ENCODE results near the gene TMEM185A. TPM values are rescaled to one million over a fixed set of nuclear protein-coding genes. Genes with fewer than 3 reads are reported as not detected.
"Not testable (repeated sequence)": the region's sequence is repeated elsewhere in the genome, so short reads cannot be mapped to it uniquely, and the experiment has no call there.

Gene TMEM185A
- total and polyA plus RNA-seq, 5 donors, result 43.0 to 86.0 (median 62.2) TPM

DNA sequence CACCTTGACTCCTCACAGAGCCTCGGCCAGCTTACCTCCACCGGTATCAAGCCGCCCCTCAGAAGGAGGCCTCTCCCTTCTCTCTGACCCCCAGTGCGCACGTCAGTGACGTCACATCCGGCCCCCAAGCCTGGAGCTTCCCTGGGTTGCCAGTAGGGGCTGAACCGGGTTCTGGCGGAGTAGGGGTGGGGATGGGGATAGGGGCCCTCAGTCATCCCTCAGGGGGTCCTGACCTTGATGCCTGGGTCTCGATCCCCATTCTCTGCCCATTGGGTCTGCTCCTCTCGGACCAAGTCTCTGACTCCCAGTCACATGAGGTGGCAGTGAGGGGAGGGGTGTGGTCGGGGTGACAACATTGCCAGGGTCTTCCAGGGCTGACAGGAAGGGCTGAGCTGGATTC is 44.2 kb downstream of the TMEM185A start, which contains the start of gene MAGEA9B:
Gene MAGEA9B (minus strand): TSS at position 101 of the 400 bp plus-strand sequence. CDS start 4,280 bp downstream, outside the sequence.
- H3K4me3 ChIP-seq (ENCODE audit: low read length); ATAC-seq; H3K27ac ChIP-seq (ENCODE audit: low read length); H3K27me3 ChIP-seq (ENCODE audit: control insufficient read depth, insufficient read depth); intact Hi-C loops (cut with DNase I); H3K9me3 ChIP-seq (ENCODE audit: control insufficient read depth, low read length); DNase-seq; H3K4me1 ChIP-seq (ENCODE audit: control insufficient read depth, insufficient read depth, low read length): not testable (repeated sequence)
- WGBS, result no CpG with 5 or more reads among the region's 12 CpGs

DNA sequence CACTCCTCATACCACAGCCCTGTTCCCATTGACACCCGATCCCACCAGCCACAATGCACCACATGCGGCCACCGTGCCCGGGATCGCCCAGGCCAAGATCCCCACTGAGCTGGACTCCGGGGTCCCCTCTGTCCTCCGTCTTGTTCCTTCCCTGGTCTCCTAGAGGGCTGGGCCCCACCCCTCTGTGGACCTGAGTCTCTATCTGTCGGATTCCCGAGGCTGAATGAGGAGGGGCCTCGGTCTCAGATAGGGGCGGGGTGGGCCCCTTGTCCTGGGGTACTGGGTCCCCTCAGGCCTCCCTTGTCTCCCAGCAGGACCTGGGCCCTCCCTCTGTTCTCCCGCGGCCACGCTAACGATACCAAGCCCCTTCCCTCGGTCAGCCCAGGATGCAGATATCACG is 46.0 kb downstream of the TMEM185A start:
- DNase-seq; H3K4me1 ChIP-seq (ENCODE audit: control insufficient read depth, insufficient read depth, low read length); ATAC-seq; H3K9me3 ChIP-seq (ENCODE audit: control insufficient read depth, low read length); H3K27ac ChIP-seq (ENCODE audit: low read length); intact Hi-C loops (cut with DNase I); H3K27me3 ChIP-seq (ENCODE audit: control insufficient read depth, insufficient read depth); H3K4me3 ChIP-seq (ENCODE audit: low read length): not testable (repeated sequence)
- WGBS, result 92% methylated on average over 4 of the region's 17 CpGs

DNA sequence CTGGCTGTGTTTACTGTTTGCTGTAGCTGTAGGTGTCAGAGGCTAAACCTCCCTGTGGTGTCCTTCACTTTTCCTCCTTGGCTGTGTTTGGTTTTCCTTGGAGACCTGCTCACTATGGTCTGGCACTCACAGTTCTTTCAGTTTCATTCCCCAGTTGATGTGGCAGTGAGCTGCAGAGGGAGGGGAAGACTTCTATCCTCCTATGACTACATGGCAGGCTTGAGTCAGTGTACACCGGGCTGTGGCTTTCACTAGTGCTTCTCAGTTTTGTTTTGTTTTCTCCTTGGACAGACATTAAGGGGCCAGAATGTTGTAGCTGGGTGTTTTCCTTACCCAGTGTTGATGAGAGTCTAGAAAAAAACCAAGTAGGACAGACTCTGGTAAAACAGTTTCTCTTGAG is 58.1 kb downstream of the TMEM185A start:
- no CpG with 5 or more reads among the region's 1 CpG for WGBS
- DNase-seq; H3K27me3 ChIP-seq (ENCODE audit: control insufficient read depth, insufficient read depth); H3K27ac ChIP-seq (ENCODE audit: low read length); H3K9me3 ChIP-seq (ENCODE audit: control insufficient read depth, low read length); intact Hi-C loops (cut with DNase I); H3K4me1 ChIP-seq (ENCODE audit: control insufficient read depth, insufficient read depth, low read length); H3K4me3 ChIP-seq (ENCODE audit: low read length): not testable (repeated sequence)
- peak; percentile 67 to 91 for ATAC-seq

DNA sequence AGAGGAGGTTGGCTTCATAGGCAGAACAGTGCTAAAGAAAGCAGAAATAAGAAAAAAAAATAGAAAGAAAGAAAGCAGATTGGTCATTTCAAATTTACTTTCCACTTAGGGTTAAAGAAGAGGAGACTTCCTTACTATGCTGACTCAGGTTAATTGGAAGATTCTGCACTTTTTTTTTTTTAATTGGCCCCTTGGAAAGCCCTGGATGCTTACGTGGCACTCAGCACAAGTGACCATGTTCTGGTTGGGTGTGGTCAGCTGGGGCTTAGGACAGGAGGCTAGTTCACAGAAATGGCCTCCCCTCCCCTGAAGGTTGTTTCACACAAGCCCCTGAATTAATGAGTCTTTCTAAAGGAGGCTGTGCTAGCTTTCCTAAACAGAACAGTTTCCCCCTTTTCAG is 58.8 kb downstream of the TMEM185A start:
- WGBS, result 67% methylated on average over 1 of the region's 1 CpG
- Histone ChIP-seq H3K27ac (ENCODE audit: low read length) (no peak overlapping the region), H3K9me3 (ENCODE audit: control insufficient read depth, low read length) (no peaks in the 10 kb centered on the region), H3K4me3 (ENCODE audit: low read length) (no peak overlapping the region), H3K27me3 (ENCODE audit: control insufficient read depth, insufficient read depth) (no peaks in the 10 kb centered on the region), H3K4me1 (ENCODE audit: control insufficient read depth, insufficient read depth, low read length) (peaks cover 3% of the 10 kb centered on the region)
- intact Hi-C loops (cut with DNase I), result no loop called here
- ATAC-seq (peak in 1 of 2 donors; percentile 55), DNase-seq (no peak)

DNA sequence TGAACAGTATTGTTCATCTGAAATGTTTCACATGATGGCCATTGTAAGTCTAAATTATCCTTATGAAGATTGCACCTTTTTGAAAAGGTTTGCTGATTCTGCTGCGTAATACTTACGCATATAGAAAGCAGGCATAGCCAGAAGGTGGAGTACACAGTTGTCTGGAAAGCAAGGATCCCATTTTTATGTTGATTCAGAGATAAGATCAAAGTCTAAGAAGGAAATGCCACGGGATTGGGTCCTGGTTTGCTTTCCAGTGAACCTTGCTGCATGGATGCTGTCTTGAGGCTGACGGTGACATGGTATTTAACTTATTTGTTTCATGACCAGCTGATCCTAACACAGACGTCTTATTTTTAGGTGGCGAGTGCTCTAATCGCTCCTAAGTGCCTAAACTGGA is 59.8 kb downstream of the TMEM185A start:
- H3K4me3 ChIP-seq (ENCODE audit: low read length), result no peak overlapping the region
- H3K27ac ChIP-seq (ENCODE audit: low read length), result no peak overlapping the region
- 82% methylated on average over 7 of the region's 7 CpGs for WGBS
- no peak for DNase-seq
- intact Hi-C loops (cut with DNase I), result no loop called here
- H3K4me1 ChIP-seq (ENCODE audit: control insufficient read depth, insufficient read depth, low read length), result peaks cover 3% of the 10 kb centered on the region
- no peak for ATAC-seq
- no peaks in the 10 kb centered on the region for H3K9me3 ChIP-seq (ENCODE audit: control insufficient read depth, low read length)
- no peaks in the 10 kb centered on the region for H3K27me3 ChIP-seq (ENCODE audit: control insufficient read depth, insufficient read depth)

DNA sequence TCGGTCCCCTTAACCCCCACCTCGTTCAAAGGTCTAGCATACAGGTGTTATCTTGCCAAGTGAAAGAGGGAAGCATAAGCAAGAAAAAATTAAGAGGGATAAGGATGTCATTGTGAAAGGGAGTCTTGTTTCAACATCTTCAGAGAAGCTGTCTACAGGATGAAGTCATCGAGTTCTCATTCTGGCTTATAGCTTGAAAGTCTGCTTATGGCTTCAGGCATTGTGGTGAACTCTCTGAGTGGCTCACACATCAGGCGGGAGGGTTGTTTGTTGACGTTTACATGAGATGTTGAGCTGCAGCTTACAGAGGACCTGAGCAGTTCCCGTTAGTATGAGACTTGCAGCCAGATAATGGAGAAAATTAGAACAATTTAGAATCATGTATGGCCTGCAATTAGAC is 60.9 kb downstream of the TMEM185A start:
- no peaks in the 10 kb centered on the region for H3K9me3 ChIP-seq (ENCODE audit: control insufficient read depth, low read length)
- no peak overlapping the region for H3K27ac ChIP-seq (ENCODE audit: low read length)
- no peaks in the 10 kb centered on the region for H3K27me3 ChIP-seq (ENCODE audit: control insufficient read depth, insufficient read depth)
- H3K4me1 ChIP-seq (ENCODE audit: control insufficient read depth, insufficient read depth, low read length), result peaks cover 3% of the 10 kb centered on the region
- WGBS, result 48% methylated on average over 6 of the region's 6 CpGs
- no peak overlapping the region for H3K4me3 ChIP-seq (ENCODE audit: low read length)
- intact Hi-C loops (cut with DNase I), result no loop called here
- DNase-seq (no peak), ATAC-seq (no peak)

DNA sequence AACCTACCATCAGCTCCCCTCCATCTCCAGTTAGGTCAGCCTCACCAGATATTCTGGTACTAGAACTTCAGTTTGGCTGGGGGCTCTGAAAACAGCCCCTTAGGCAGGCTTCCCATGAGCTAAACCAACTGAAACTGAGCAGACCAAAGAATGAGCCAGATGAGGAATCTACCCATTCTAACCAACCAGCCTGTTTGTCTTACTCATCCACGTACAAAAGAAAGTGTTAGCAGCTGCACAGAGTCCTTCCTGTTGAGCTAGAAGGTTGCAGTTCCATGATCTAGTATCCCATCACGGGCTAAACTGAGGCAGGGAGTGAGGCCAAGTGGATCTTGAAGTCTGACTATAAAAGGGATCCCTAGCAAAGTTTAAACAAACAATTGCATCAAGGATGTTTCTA is 61.8 kb downstream of the TMEM185A start:
- DNase-seq (no peak), ATAC-seq (no peak)
- 61% methylated on average over 2 of the region's 2 CpGs for WGBS
- Histone ChIP-seq H3K9me3 (ENCODE audit: control insufficient read depth, low read length) (no peaks in the 10 kb centered on the region), H3K4me3 (ENCODE audit: low read length) (no peak overlapping the region), H3K4me1 (ENCODE audit: control insufficient read depth, insufficient read depth, low read length) (peaks cover 3% of the 10 kb centered on the region), H3K27me3 (ENCODE audit: control insufficient read depth, insufficient read depth) (no peaks in the 10 kb centered on the region), H3K27ac (ENCODE audit: low read length) (no peak overlapping the region)
- intact Hi-C loops (cut with DNase I), result no loop called here

DNA sequence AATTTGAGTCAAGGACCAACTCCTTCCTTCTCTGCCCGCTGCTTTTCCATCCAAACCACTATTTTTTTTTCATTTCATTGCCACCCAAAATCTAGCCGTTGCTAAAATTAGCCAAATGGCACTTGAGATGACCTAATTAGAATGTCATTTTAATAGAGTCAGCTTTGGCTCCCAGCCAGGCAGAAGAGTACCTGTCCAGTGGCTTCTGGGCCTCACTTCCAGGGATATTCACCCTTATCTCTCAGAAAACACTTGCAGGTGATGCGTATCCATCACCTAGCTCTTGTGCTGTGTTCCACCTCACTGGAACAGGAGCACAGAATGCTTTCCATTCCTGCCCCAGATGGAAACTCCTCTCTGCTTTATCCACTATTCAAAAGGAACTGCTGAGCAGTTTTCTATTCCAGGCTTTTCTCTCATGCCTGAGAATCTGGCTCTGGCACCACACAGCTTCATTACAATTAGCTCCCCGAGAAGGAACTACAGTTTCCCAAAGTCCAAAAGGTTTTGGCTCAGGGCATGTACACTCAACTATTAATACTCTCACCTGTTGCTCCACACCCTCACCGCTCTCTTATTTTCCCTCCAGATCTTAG is 62.8 kb downstream of the TMEM185A start:
- ATAC-seq (no peak), DNase-seq (no peak)
- Histone ChIP-seq H3K9me3 (ENCODE audit: control insufficient read depth, low read length) (no peaks in the 10 kb centered on the region), H3K4me3 (ENCODE audit: low read length) (no peak overlapping the region), H3K27me3 (ENCODE audit: control insufficient read depth, insufficient read depth) (no peaks in the 10 kb centered on the region), H3K4me1 (ENCODE audit: control insufficient read depth, insufficient read depth, low read length) (peaks cover 3% of the 10 kb centered on the region), H3K27ac (ENCODE audit: low read length) (no peak overlapping the region)
- intact Hi-C loops (cut with DNase I), result no loop called here
- WGBS, result 63% methylated on average over 5 of the region's 5 CpGs

DNA sequence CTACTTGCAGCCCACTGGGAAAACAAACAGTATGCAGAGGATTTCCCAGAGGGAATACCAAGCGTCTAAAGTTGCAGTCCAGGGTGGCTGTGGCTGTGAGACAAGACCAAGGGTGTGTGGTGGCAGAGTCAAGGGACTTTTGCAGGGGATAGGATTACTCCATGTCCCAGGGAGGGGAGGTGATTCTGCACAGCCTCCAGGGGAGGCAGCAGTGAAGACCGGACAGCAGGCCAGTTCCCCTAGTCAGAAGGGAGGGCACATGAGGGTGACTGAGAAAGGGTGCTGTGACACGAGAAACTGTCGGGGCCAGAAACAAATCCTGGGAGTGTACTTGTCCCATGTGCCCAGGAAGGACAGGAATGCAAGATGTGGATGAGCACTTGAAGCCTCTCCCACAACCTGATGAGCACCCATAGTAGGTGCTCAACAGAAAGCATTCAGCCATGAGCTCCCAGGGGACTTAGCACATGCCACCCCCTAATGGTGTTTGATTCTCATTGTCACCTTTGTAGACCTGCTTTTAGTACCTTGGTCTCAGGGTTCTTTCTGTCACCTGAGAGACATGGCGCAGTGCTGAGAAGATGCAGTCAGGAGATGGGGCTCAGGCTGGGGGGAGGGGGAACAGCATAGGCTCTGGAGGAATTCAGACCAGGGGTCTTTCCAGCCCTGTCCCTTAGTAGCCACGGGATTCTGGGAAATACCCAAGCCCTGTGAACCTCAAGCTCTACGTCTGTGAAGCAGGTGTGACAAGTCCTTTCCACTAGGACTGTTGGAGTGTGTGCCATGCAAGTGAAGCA is 63.8 kb downstream of the TMEM185A start:
- intact Hi-C loops (cut with DNase I), result no loop called here
- no peak overlapping the region for H3K27ac ChIP-seq (ENCODE audit: low read length)
- H3K9me3 ChIP-seq (ENCODE audit: control insufficient read depth, low read length), result no peaks in the 10 kb centered on the region
- DNase-seq (peak in 1 of 3 donors; percentile 13), ATAC-seq (no peak)
- WGBS, result 89% methylated on average over 7 of the region's 7 CpGs
- H3K4me3 ChIP-seq (ENCODE audit: low read length), result no peak overlapping the region
- H3K4me1 ChIP-seq (ENCODE audit: control insufficient read depth, insufficient read depth, low read length), result peaks cover 3% of the 10 kb centered on the region
- no peaks in the 10 kb centered on the region for H3K27me3 ChIP-seq (ENCODE audit: control insufficient read depth, insufficient read depth)

DNA sequence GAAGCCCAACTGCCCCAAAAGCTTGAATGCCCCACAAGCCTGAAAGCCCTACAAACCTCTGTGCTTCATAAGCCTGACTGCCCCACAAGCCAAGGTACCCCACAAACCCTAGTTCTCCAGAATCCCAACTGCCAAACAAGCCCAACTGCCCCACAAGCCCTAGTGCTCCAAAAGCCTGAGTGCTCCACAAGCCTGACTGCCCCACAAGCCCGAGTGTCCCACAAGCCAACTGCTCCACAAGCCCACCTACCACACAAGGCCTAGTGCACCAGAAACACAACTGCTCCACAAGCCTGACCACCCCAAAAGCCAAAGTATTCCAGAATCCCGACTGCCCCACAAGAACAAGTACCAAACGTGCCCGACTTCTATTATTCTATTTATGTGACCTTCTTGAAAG is 68.2 kb downstream of the TMEM185A start:
- Histone ChIP-seq H3K27ac (ENCODE audit: low read length) (no peak overlapping the region), H3K27me3 (ENCODE audit: control insufficient read depth, insufficient read depth) (no peaks in the 10 kb centered on the region), H3K9me3 (ENCODE audit: control insufficient read depth, low read length) (no peaks in the 10 kb centered on the region), H3K4me1 (ENCODE audit: control insufficient read depth, insufficient read depth, low read length) (no peaks in the 10 kb centered on the region), H3K4me3 (ENCODE audit: low read length) (no peak overlapping the region)
- WGBS, result 93% methylated on average over 4 of the region's 4 CpGs
- ATAC-seq, result no peak
- DNase-seq, result no peak
- intact Hi-C loops (cut with DNase I), result no loop called here

DNA sequence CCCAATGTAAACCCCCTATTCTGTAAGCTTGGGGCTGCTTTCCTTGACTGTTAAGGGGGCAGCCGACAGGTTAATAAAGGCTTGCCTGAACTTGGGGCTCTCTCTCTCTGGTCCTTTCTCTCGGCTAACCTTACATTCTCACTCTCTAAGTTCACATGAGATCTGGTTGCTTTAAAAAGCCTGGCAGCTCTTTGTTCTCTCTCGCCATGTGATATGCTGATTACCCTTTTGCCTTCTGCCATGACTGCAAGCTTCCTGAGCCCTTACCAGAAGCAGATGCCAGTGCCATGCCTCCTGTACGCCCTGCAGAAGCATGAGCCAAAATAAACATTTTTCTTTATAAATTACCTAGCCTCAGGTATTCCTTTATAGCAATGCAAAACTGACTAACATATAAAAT is 76.3 kb downstream of the TMEM185A start:
- H3K4me1 ChIP-seq (ENCODE audit: control insufficient read depth, insufficient read depth, low read length); H3K27ac ChIP-seq (ENCODE audit: low read length); DNase-seq; intact Hi-C loops (cut with DNase I); H3K9me3 ChIP-seq (ENCODE audit: control insufficient read depth, low read length); H3K27me3 ChIP-seq (ENCODE audit: control insufficient read depth, insufficient read depth); H3K4me3 ChIP-seq (ENCODE audit: low read length); ATAC-seq: not testable (repeated sequence)
- WGBS, result no CpG with 5 or more reads among the region's 4 CpGs
